Tibial artery (tissue), 4 donors: ENCODE results near the gene TEX29.

Experiments used
- DNase-seq, 2 donors: peaks; one replicate each; pipeline ENCODE4 v3.0.0-alpha.2; 2019
- H3K27ac ChIP-seq, 2 donors: fragments of 200-600 bp; sonication (generic) in 1 of 2; 1 replicate in 1 of 2; 2 replicates in 1 of 2; pipeline ENCODE4 v1.5.1; 2018 to 2019; ENCODE audit warnings: mild to moderate bottlenecking in 1 of 2
- H3K27me3 ChIP-seq, 2 donors: fragments of 200-600 bp; sonication (generic) in 1 of 2; one replicate each; pipeline versions ENCODE4 v1.5.1 to v1.6.0; 2016 to 2019
- H3K36me3 ChIP-seq, 3 donors: fragments of 200-600 bp; sonication (generic) in 2 of 3; one replicate each; pipeline ENCODE4 v1.5.1; 2016 to 2019; ENCODE audit warnings: mild to moderate bottlenecking in 2 of 3
- H3K4me1 ChIP-seq, 4 donors: fragments of 200-600 bp; sonication (generic) in 2 of 4; 1 replicate in 3 of 4; 2 replicates in 1 of 4; pipeline ENCODE4 v1.5.1; 2016 to 2019
- H3K4me3 ChIP-seq, 2 donors: fragments of 200-600 bp; sonication (generic) in 1 of 2; 1 replicate in 1 of 2; 2 replicates in 1 of 2; pipeline ENCODE4 v1.5.1; 2018 to 2019; ENCODE audit warnings: mild to moderate bottlenecking in 2 of 2
- H3K9me3 ChIP-seq, 3 donors: fragments of 200-600 bp; sonication (generic) in 1 of 3; one replicate each; pipeline ENCODE4 v1.5.1; 2016 to 2019
- CTCF ChIP-seq, 2 experiments: fragments of 200-600 bp in 1 of 2; fragments of 450-650 bp in 1 of 2; IDR thresholded peaks; one replicate each; pipeline ENCODE4 v1.5.1; 2017 to 2019; ENCODE audit warnings: antibody characterized with exemption in 2 of 2, mild to moderate bottlenecking in 1 of 2, moderate library complexity in 1 of 2
- intact Hi-C: fragments of 100-400 bp; cut with DNase I; formaldehyde crosslinking; loops from one replicate; pipeline ENCODE4 v1.15.0; 2023; ENCODE audit warnings: low total_unique reads

The TEX29 gene

GRCh38 chr13:111380431-111380830 is 60.0 kb downstream of the TEX29 start:
- intact Hi-C loops, result no loop called here
- Histone ChIP-seq H3K4me3 (no peak overlapping the region), H3K4me1 (no peaks in the 10 kb centered on the region), H3K9me3 (no peaks in the 10 kb centered on the region), H3K27me3 (peaks cover 0 to 4% of the 10 kb centered on the region in 2 donors), H3K27ac (no peak overlapping the region), H3K36me3 (no peaks in the 10 kb centered on the region)
- peak; percentile 13 to 15 for DNase-seq
- TF ChIP-seq CTCF (IDR thresholded peaks at IDR 0.05), result no peak

DNA sequence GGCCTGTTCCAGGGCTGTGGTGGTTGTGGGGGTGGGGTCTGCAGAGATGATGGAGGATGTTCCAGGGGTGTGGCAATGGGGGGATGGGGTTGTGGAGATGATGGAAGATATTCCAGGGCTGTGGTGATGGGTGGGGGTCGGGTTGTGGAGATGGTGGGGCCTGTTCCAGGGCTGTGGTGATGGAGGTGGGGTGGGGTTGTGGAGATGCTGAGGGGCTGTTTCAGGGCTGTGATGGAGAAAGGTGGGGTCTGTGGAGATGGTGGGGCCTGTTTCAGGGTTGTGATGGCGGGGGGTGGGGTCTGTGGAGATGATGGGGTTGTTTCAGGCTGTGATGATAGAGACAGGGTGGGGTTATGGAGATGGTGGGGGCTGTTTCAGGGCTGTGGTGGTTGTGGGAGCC is 62.0 kb downstream of the TEX29 start:
- TF ChIP-seq CTCF (IDR thresholded peaks at IDR 0.05), result no peak
- H3K9me3 ChIP-seq, result no peaks in the 10 kb centered on the region
- no peaks in the 10 kb centered on the region for H3K36me3 ChIP-seq
- H3K4me3 ChIP-seq, result no peak overlapping the region
- peaks cover 0 to 4% of the 10 kb centered on the region in 2 donors for H3K27me3 ChIP-seq
- no peak overlapping the region for H3K27ac ChIP-seq
- no peaks in the 10 kb centered on the region for H3K4me1 ChIP-seq
- intact Hi-C loops, result no loop called here
- peak; percentile 12 to 46 for DNase-seq

DNA sequence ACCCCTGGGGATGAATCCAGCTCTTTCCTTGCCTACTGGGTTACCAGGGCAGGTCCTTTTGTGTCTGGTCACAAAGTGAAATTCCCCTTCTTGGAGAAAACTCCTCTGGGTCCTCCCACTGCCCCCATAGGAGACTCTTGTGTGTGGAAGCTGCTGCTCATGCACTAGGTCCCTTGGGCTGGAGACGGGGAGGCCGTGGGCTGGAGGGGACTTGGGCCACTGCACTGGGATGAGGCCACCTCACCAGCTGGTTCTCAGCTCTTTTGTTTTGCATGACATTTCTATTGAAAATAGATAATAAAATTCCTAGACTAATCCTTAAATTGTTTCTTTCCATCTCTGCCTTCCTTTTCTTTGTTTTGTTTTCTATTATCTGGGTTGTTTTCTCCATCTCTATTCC is 62.4 kb downstream of the TEX29 start:
- peak in 1 of 2 donors; percentile 42 for DNase-seq
- intact Hi-C loops, result no loop called here

GRCh38 chr13:111383591-111384440 is 63.4 kb downstream of the TEX29 start:
- DNase-seq, result peak; percentile 14 to 42
- intact Hi-C loops, result no loop called here
- no peaks in the 10 kb centered on the region for H3K4me1 ChIP-seq

More for the DNA sequence above, 62.4 kb downstream of the TEX29 start:
- no peak overlapping the region for H3K4me3 ChIP-seq
- H3K9me3 ChIP-seq, result no peaks in the 10 kb centered on the region
- H3K36me3 ChIP-seq, result no peaks in the 10 kb centered on the region
- no peaks in the 10 kb centered on the region for H3K4me1 ChIP-seq
- no peak for TF ChIP-seq CTCF (IDR thresholded peaks at IDR 0.05)
- peaks cover 0 to 4% of the 10 kb centered on the region in 2 donors for H3K27me3 ChIP-seq
- no peak overlapping the region for H3K27ac ChIP-seq

DNA sequence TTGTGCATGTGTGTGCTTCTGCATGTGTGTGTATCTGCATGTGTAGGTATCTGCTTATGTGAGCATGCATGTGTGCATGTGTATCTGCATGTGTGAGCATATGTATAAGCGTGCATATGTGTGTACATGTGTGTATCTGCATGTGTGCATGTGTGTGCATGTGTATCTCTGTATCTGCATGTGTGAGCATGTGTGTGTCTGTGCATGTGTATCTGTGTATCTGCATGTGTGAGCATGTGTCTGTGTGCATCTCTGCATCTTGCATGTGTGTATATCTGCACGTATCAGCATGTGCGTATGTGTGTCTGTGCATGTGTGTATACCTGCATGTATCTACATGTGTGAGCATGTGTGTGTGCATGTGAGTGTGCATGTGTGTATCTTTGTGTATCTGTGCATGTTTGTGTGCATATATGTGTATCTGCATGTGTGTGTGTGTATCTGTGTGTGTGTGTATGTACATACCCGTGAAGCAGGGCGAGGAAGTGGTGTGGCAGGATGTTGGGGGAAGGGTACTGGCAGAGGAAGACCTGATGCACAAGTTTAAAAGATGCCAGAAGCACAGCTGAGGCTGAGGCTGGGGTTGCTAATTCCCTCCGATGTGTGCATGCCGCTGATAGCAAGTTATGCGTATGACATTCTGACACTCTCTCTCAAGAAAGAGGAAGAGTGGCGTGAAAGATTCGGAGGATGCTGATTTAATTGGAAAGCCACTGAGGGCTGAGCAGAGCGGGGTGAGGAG is 64.2 kb downstream of the TEX29 start:
- Histone ChIP-seq H3K27me3 (peaks cover 0 to 4% of the 10 kb centered on the region in 2 donors), H3K4me3 (no peak overlapping the region), H3K9me3 (no peaks in the 10 kb centered on the region), H3K4me1 (no peaks in the 10 kb centered on the region), H3K27ac (no peak overlapping the region), H3K36me3 (no peaks in the 10 kb centered on the region)
- no peak for TF ChIP-seq CTCF (IDR thresholded peaks at IDR 0.05)
- DNase-seq, result peak; percentile 10 to 44
- intact Hi-C loops, result no loop called here

More at GRCh38 chr13:111383591-111384440, 63.4 kb downstream of the TEX29 start:
- Histone ChIP-seq H3K27ac (no peak overlapping the region), H3K4me3 (no peak overlapping the region), H3K9me3 (no peaks in the 10 kb centered on the region), H3K36me3 (no peaks in the 10 kb centered on the region), H3K27me3 (peaks cover 0 to 4% of the 10 kb centered on the region in 2 donors)
- TF ChIP-seq CTCF (IDR thresholded peaks at IDR 0.05), result no peak
